GM12878 (cell line): Measurements from ENCODE around the gene GABRR1. TPM values are rescaled to one million over a fixed set of nuclear protein-coding genes. Genes with fewer than 3 reads are reported as not detected.

Experiments
- ATAC-seq: fragments of 200-7000 bp; cut with Tn5 transposase; 3 replicates; pipeline ENCODE4 v1.9.1; 2020; ENCODE audit warnings: mild to moderate bottlenecking, moderate library complexity
- BruUV-seq: library from RNA; stranded (reverse); fragments of 400-500 nt; replicated peaks from 2 replicates; lab custom pipeline; 2021; lab: Mats Ljungman, UMichigan
- CTCF ChIA-PET: fragments of 300-600 bp; sonication (Branson Sonifier 250); formaldehyde crosslinking; extraction: SDS; loops from one replicate; lab custom pipeline; 2021; ENCODE audit warnings: inconsistent platforms; lab: Yijun Ruan, JAX
- POLR2A ChIA-PET: fragments of 350-600 bp; formaldehyde crosslinking; extraction: SDS; loops from one replicate; lab custom pipeline; 2021; ENCODE audit warnings: inconsistent platforms; lab: Charles Lee
- RAD21 ChIA-PET: fragments of 300-600 bp; sonication (Branson Sonifier 250); formaldehyde crosslinking; loops from one replicate; lab custom pipeline; 2023; ENCODE audit warnings: antibody characterized with exemption; ENCODE audit not compliant: unreplicated experiment; lab: Charles Lee
- SMC1A ChIA-PET: fragments of 300-600 bp; sonication (Branson Sonifier 250); formaldehyde crosslinking; loops from one replicate; lab custom pipeline; 2023; ENCODE audit not compliant: unreplicated experiment, uncharacterized antibody; lab: Charles Lee
- DNase-seq: peaks from one replicate; pipeline ENCODE4 v3.0.0-alpha.2; 2011; ENCODE audit warnings: low read depth, low spot score
- FAIRE-seq: peaks from 3 replicates; lab custom pipeline; 2011; peaks lifted over from hg19 to GRCh38; lab: Jason Lieb, UNC
- H2AFZ ChIP-seq: 2 replicates; pipeline ENCODE4 v1.6.0; 2011; ENCODE audit warnings: low read depth, low read length, control low read depth; ENCODE audit not compliant: control insufficient read depth
- H3K27ac ChIP-seq: 2 replicates; pipeline ENCODE4 v1.5.1; 2011; ENCODE audit warnings: control low read depth; ENCODE audit not compliant: control insufficient read depth, insufficient read depth
- H3K27me3 ChIP-seq, 2 experiments: replicated peaks in 1 of 2; 2 replicates each; pipeline versions ENCODE4 v1.6.0 to v1.6.1; 2011; ENCODE audit warnings: low read length in 1 of 2; ENCODE audit not compliant: control insufficient read depth in 2 of 2, insufficient read depth in 2 of 2
- H3K36me3 ChIP-seq, 2 experiments: 2 replicates each; pipeline ENCODE4 v1.5.1; 2011; ENCODE audit warnings: low read length in 1 of 2; ENCODE audit not compliant: control insufficient read depth in 2 of 2, insufficient read depth in 2 of 2
- H3K4me1 ChIP-seq: 2 replicates; pipeline ENCODE4 v1.6.1; 2011; ENCODE audit warnings: mild to moderate bottlenecking, low read length, moderate library complexity, mixed read lengths; ENCODE audit not compliant: control insufficient read depth, insufficient read depth
- H3K4me2 ChIP-seq: 2 replicates; pipeline ENCODE4 v1.6.0; 2011; ENCODE audit warnings: control low read depth; ENCODE audit not compliant: control insufficient read depth, insufficient read depth
- H3K4me3 ChIP-seq: fragments of 200-600 bp; sonication (generic); 2 replicates; pipeline ENCODE4 v1.5.1; 2016
- H3K79me2 ChIP-seq: 2 replicates; pipeline ENCODE4 v1.6.0; 2011; ENCODE audit warnings: low read length; ENCODE audit not compliant: control insufficient read depth, insufficient read depth
- H3K9ac ChIP-seq: 2 replicates; pipeline ENCODE4 v1.8.0; 2011; ENCODE audit warnings: low read length, control low read depth, mixed read lengths; ENCODE audit not compliant: control insufficient read depth, insufficient read depth
- H3K9me3 ChIP-seq: replicated peaks from 3 replicates; pipeline ENCODE4 v1.5.1; 2011; ENCODE audit warnings: mild to moderate bottlenecking, low read length; ENCODE audit not compliant: control insufficient read depth, insufficient read depth
- H4K20me1 ChIP-seq: 2 replicates; pipeline ENCODE4 v1.6.0; 2011; ENCODE audit not compliant: control insufficient read depth, insufficient read depth
- CREB1 ChIP-seq: IDR thresholded peaks from 2 replicates; pipeline ENCODE4 v1.6.1; 2012; ENCODE audit warnings: low read depth, mild to moderate bottlenecking, inconsistent platforms
- CREM ChIP-seq: IDR thresholded peaks from 2 replicates; pipeline ENCODE4 v1.6.1; 2014; ENCODE audit warnings: antibody characterized with exemption, low read depth
- FOXK2 ChIP-seq: fragments of 450-650 bp; IDR thresholded peaks from 2 replicates; pipeline ENCODE4 v1.6.1; 2017; ENCODE audit warnings: mild to moderate bottlenecking, moderate library complexity
- HDGF ChIP-seq: fragments of 450-650 bp; IDR thresholded peaks from 2 replicates; pipeline ENCODE4 v1.6.1; 2016; ENCODE audit warnings: antibody characterized with exemption
- IRF4 ChIP-seq: IDR thresholded peaks from 2 replicates; pipeline ENCODE4 v1.6.1; 2011; ENCODE audit warnings: low read depth, low read length
- JUNB ChIP-seq: IDR thresholded peaks from 2 replicates; pipeline ENCODE4 v1.6.1; 2016; ENCODE audit warnings: antibody characterized with exemption, mild to moderate bottlenecking
- POU2F2 ChIP-seq: IDR thresholded peaks from 3 replicates; pipeline ENCODE4 v1.6.1; 2011; ENCODE audit warnings: low read depth, mild to moderate bottlenecking, low read length, borderline replicate concordance
- SREBF1 ChIP-seq: IDR thresholded peaks from 2 replicates; pipeline ENCODE4 v1.6.1; 2012; ENCODE audit warnings: mild to moderate bottlenecking, low read length
- WGBS: methylation state at CpG from one replicate; pipeline ENCODE4 v1.1.6; 2016; ENCODE audit warnings: low lambda C conversion rate; ENCODE audit not compliant: insufficient replicate concordance, insufficient coverage; ENCODE audit errors: missing lambda C conversion rate; 5-methylcytosine and 5-hydroxymethylcytosine counted together
- in situ Hi-C: fragments of 300-500 bp; cut with MboI; formaldehyde crosslinking; loops from 9 replicates; pipeline ENCODE4 v1.14.3; 2018; ENCODE audit warnings: mixed read lengths
- intact Hi-C: fragments of 100-400 bp; cut with micrococcal nuclease; formaldehyde crosslinking; loops from one replicate; pipeline ENCODE4 v1.14.2; 2022; ENCODE audit not compliant: unreplicated experiment
- polyA plus RNA-seq, 11 experiments: library from polyadenylated mRNA; depleted of rRNA in 4 of 11; unstranded in 6 of 11; stranded (reverse) in 5 of 11; fragments of >200 nt; fragmentation: Nextera tagmentation in 4 of 11; fragmentation: Illumina TruSeq in 1 of 11; extraction: Ambion mirVana in 4 of 11; extraction: Trizol in 1 of 11; gene quantifications; 1 replicate in 1 of 11; 2 replicates in 10 of 11; pipeline versions ENCODE4 v1.2.1 to v1.2.3, GENCODE V29; 2011 to 2016; ENCODE audit warnings: inconsistent platforms in 2 of 11, missing spikeins in 2 of 11, low read depth in 1 of 11
- total RNA-seq, 4 experiments: library from RNA; depleted of rRNA in 3 of 4; stranded (reverse); fragments of >200 nt in 3 of 4; fragmentation: Illumina TruSeq in 1 of 4; extraction: Trizol in 1 of 4; gene quantifications; 2 replicates each; pipeline versions ENCODE4 v1.2.1 to v1.2.3, GENCODE V29; 2013 to 2021
- TF ChIP-seq, protein P1 (sequence below): fragments of 450-650 bp; IDR thresholded peaks from 2 replicates; pipeline ENCODE4 v1.6.1; 2016; ENCODE audit warnings: mild to moderate bottlenecking, moderate library complexity, borderline replicate concordance
- TF ChIP-seq, protein P2 (sequence below): fragments of 450-650 bp; IDR thresholded peaks from 2 replicates; pipeline ENCODE4 v1.6.1; 2017; ENCODE audit warnings: mild to moderate bottlenecking, low read depth, inconsistent platforms; ENCODE audit not compliant: poor library complexity, severe bottlenecking

Gene GABRR1
- total and polyA plus RNA-seq, 10 of the 15 experiments (the other 5 are each of a cell fraction or from before 2014, with no cell fraction given), result not detected

GRCh38 chr6:89144354-89144906 is 72.7 kb downstream of the GABRR1 start:
- Histone ChIP-seq H3K4me1 (peaks cover 16% of the 10 kb centered on the region), H2AFZ (no peak overlapping the region), H3K4me3 (no peak overlapping the region), H3K4me2 (no peak overlapping the region), H3K27ac (no peak overlapping the region), H3K27me3 (no peaks in the 10 kb centered on the region), H3K9me3 (no peaks in the 10 kb centered on the region; the same call in 2 of the 3 replicates), H3K36me3 (no peaks in the 10 kb centered on the region), H4K20me1 (no peaks in the 10 kb centered on the region), H3K79me2 (peaks cover 13% of the 10 kb centered on the region), H3K9ac (no peak overlapping the region)
- intact Hi-C loops (no loop called here), in situ Hi-C loops (no loop called here)
- no TSS peak for BruUV-seq
- WGBS, result 54% methylated on average over 2 of the region's 2 CpGs
- no peak for DNase-seq
- FAIRE-seq, result peak; percentile 72
- ChIA-PET CTCF (interaction anchor here (0.6 to 4.1 kb wide), 14 partner anchors 10 to 1995 kb away, joined by 3 to 22 read pairs (median 3); no protein-coding TSS in a partner anchor), RAD21 (interaction anchor here (0.6 to 3.5 kb wide), 11 partner anchors 11 to 299 kb away, joined by 3 to 26 read pairs (median 6); partner anchors contain the start of genes PNRC1 and RNGTT), SMC1A (interaction anchor here (1.0 to 6.1 kb wide), 10 partner anchors 7 to 215 kb away, joined by 3 to 37 read pairs (median 4); partner anchors contain the start of gene PNRC1), POLR2A (interaction anchor here (0.8 to 5.2 kb wide), 7 partner anchors 56 to 215 kb away, joined by 3 to 71 read pairs (median 3); partner anchors contain the start of gene PNRC1)
- peak; percentile 30 for ATAC-seq
- 0 out of 2 replicates have a peak, but pooled peaks have one; percentile 45 for TF ChIP-seq IRF4
- TF ChIP-seq, protein P1, sequence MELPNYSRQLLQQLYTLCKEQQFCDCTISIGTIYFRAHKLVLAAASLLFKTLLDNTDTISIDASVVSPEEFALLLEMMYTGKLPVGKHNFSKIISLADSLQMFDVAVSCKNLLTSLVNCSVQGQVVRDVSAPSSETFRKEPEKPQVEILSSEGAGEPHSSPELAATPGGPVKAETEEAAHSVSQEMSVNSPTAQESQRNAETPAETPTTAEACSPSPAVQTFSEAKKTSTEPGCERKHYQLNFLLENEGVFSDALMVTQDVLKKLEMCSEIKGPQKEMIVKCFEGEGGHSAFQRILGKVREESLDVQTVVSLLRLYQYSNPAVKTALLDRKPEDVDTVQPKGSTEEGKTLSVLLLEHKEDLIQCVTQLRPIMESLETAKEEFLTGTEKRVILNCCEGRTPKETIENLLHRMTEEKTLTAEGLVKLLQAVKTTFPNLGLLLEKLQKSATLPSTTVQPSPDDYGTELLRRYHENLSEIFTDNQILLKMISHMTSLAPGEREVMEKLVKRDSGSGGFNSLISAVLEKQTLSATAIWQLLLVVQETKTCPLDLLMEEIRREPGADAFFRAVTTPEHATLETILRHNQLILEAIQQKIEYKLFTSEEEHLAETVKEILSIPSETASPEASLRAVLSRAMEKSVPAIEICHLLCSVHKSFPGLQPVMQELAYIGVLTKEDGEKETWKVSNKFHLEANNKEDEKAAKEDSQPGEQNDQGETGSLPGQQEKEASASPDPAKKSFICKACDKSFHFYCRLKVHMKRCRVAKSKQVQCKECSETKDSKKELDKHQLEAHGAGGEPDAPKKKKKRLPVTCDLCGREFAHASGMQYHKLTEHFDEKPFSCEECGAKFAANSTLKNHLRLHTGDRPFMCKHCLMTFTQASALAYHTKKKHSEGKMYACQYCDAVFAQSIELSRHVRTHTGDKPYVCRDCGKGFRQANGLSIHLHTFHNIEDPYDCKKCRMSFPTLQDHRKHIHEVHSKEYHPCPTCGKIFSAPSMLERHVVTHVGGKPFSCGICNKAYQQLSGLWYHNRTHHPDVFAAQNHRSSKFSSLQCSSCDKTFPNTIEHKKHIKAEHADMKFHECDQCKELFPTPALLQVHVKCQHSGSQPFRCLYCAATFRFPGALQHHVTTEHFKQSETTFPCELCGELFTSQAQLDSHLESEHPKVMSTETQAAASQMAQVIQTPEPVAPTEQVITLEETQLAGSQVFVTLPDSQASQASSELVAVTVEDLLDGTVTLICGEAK, result no peak
- no peak for TF ChIP-seq FOXK2
- TF ChIP-seq POU2F2, result peak; percentile 90; the same call in 2 of the 3 replicates
- TF ChIP-seq CREM, result 0 out of 2 replicates have a peak, but pooled peaks have one; percentile 16
- 0 out of 2 replicates have a peak, but pooled peaks have one; percentile 37 for TF ChIP-seq CREB1
- peak; percentile 34; the same call in 1 of the 2 replicates for TF ChIP-seq SREBF1
- peak; percentile 62 for TF ChIP-seq JUNB
- no peak for TF ChIP-seq HDGF
- TF ChIP-seq, protein P2, sequence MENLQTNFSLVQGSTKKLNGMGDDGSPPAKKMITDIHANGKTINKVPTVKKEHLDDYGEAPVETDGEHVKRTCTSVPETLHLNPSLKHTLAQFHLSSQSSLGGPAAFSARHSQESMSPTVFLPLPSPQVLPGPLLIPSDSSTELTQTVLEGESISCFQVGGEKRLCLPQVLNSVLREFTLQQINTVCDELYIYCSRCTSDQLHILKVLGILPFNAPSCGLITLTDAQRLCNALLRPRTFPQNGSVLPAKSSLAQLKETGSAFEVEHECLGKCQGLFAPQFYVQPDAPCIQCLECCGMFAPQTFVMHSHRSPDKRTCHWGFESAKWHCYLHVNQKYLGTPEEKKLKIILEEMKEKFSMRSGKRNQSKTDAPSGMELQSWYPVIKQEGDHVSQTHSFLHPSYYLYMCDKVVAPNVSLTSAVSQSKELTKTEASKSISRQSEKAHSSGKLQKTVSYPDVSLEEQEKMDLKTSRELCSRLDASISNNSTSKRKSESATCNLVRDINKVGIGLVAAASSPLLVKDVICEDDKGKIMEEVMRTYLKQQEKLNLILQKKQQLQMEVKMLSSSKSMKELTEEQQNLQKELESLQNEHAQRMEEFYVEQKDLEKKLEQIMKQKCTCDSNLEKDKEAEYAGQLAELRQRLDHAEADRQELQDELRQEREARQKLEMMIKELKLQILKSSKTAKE, result peak; percentile 60
